ENCODE results near the gene CHL1.

- TF ChIP-seq CTCF (IDR thresholded peaks at IDR 0.05; ENCODE audit: borderline replicate concordance, extremely low read depth, low read length, poor library complexity, severe bottlenecking) (no peak), EZH2 (IDR thresholded peaks at IDR 0.05; ENCODE audit: borderline replicate concordance, low read depth, low read length, severe bottlenecking) (no peak)
Measured at GRCh38 chr3:299590-300301, 103.2 kb downstream of the CHL1 start.

Measured in DND-41 (cell line).